A549 treated with CORT108297 at 1 μM for 4 hours (cell line): ENCODE results near the gene RPH3AL. TPM values are rescaled to one million over a fixed set of nuclear protein-coding genes. Genes with fewer than 3 reads are reported as not detected.

Experiments used
- total RNA-seq: library from RNA; stranded (reverse); fragments of 200-300 nt; extraction: Qiagen RNA extraction; gene quantifications from 5 replicates; pipeline ENCODE4 v1.2.3, GENCODE V29; 2022

RPH3AL gene, protein sequence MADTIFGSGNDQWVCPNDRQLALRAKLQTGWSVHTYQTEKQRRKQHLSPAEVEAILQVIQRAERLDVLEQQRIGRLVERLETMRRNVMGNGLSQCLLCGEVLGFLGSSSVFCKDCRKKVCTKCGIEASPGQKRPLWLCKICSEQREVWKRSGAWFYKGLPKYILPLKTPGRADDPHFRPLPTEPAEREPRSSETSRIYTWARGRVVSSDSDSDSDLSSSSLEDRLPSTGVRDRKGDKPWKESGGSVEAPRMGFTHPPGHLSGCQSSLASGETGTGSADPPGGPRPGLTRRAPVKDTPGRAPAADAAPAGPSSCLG
- 24.5 to 31.9 TPM (median 26.6 TPM) in 5 replicates for total RNA-seq

DNA sequence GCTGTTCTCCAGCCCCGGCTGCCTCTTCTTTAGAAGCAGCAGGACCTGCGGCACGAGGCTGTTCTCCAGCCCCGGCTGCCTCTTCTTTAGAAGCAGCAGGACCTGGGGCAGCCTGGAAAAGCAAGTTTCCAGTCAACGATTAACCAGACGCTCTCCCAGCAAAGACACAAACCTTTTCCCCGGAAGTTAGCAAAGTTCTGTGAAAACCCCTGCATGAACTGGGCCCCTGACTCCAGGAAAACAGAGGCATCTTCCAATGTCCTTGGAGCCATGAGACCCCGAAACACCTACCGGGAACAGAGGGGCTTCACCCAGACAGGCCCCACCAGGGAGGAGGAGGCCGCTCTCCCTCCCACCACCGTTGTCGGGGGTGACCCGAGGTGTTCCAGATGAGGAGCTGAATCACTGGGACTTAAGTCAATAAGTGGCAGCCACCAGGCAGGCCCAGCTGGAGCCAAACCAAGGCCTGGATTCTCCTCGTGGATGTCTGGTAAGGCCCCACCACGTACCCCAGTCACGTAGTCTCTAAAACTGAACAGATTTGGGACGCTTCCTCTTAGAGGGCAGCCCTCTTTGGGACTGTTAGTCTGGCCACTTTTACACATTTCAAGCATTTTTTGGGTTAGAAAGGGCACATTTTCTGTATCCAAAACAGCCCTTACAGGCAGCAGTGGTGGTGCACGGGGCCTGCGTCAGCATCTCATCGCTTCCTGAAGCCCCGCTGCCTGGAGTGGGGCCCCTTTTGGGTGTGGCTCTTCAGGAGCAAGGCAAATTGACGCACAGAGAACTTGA is at the start of gene RPH3AL:
TSS of gene RPH3AL (minus strand) at position 387 of the 792 bp plus-strand sequence. CDS start 25,264 bp downstream, outside the sequence.

DNA sequence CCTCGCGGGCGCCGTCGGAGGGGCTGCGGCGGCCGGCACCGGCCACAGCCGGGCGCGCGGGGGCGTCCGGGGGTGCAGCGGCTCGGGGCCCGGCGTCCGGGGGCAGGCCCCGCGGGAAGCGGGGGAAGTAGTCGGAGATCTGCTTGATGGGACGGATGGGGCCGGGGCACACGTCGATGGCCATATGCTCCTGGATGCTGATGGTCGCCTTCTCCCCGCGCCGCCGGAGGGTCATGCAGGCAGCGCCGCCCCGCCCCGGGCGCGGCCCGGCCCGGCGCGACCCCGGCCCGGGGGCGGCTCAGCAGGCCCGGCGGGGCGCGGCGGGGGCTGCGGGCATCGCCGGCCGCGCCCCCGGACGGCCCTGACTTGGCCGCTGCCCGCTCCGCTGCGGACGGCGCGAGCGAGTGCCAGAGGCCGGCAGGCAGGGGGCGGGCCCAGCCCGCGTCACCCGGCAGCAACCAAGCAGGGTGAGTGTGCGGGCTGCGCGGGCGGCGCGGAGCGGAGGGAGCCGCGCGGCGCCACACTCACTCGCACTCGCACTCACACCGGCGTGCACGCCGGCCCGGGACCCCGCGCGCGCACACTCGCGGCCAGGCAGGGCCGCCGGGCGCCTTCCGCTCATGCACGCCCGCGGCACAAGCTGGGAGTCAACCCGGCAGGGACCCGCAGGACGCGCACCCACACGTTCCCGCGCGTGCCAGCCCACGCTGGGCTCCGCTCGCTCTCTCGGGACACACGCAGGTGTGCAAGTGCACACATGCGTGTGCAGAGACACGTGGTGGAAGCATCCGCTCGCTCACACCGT is 171.2 kb downstream of the RPH3AL start, which contains the start of gene DOC2B:
TSS of gene DOC2B (minus strand) at position 406 of the 805 bp plus-strand sequence. CDS start at position 235, 171 bp downstream.

Other genes starting within 250 kb of the RPH3AL start
- gene SCGB1C2, start 215.2 kb downstream of the RPH3AL start, total RNA-seq, result not detected in 5 replicates
- 0.77 to 1.8 TPM (median 1.2 TPM) in 5 replicates for gene DOC2B, start 171.2 kb downstream of the RPH3AL start, total RNA-seq
- gene RFLNB, start 93.1 kb upstream of the RPH3AL start, total RNA-seq, result 23.6 to 33.0 TPM (median 29.3 TPM) in 5 replicates